CD4-positive, alpha-beta T cell treated with Interleukin-6 for 4 hours (primary cell): ENCODE results near the gene PIK3AP1.

Experiments
- DNase-seq: peaks from one replicate; pipeline ENCODE4 v3.0.0-alpha.2; 2020; ENCODE audit warnings: mixed read lengths

PIK3AP1 gene

GRCh38 chr10:96608262-96608661, 112.1 kb downstream of the PIK3AP1 start:
- DNase-seq = no peak

GRCh38 chr10:96606946-96607345, 113.4 kb downstream of the PIK3AP1 start:
- no peak for DNase-seq

- no peak for DNase-seq
Measured at GRCh38 chr10:96606216-96606615, 114.1 kb downstream of the PIK3AP1 start.

- DNase-seq = no peak
Measured at GRCh38 chr10:96600337-96600736, 120.0 kb downstream of the PIK3AP1 start.

GRCh38 chr10:96598846-96599245, 121.5 kb downstream of the PIK3AP1 start:
- no peak for DNase-seq

GRCh38 chr10:96596422-96597407, 123.6 kb downstream of the PIK3AP1 start:
- DNase-seq = no peak

GRCh38 chr10:96595741-96596140, 124.6 kb downstream of the PIK3AP1 start:
- DNase-seq = no peak

- no peak for DNase-seq
Measured at GRCh38 chr10:96591946-96592345, 128.4 kb downstream of the PIK3AP1 start.

- peak; percentile 21 for DNase-seq
Measured at GRCh38 chr10:96588616-96589419, 131.5 kb downstream of the PIK3AP1 start.

GRCh38 chr10:96588060-96588554, 132.2 kb downstream of the PIK3AP1 start:
- DNase-seq = no peak

GRCh38 chr10:96587264-96588059, 132.9 kb downstream of the PIK3AP1 start:
- peak; percentile 72 for DNase-seq

GRCh38 chr10:96586419-96587263, 133.7 kb downstream of the PIK3AP1 start, which contains the start of gene TM9SF3:
Gene TM9SF3 (minus strand): TSS chr10:96587012. CDS start chr10:96586835, 177 bp downstream.
- DNase-seq = peak; percentile 94

- DNase-seq = peak; percentile 22
Measured at GRCh38 chr10:96585736-96586418, 134.4 kb downstream of the PIK3AP1 start.

GRCh38 chr10:96584474-96584873, 135.8 kb downstream of the PIK3AP1 start:
- DNase-seq = no peak

- DNase-seq = no peak
Measured at GRCh38 chr10:96584035-96584434, 136.3 kb downstream of the PIK3AP1 start.

GRCh38 chr10:96579133-96579532, 141.2 kb downstream of the PIK3AP1 start:
- DNase-seq = no peak

- DNase-seq = no peak
Measured at GRCh38 chr10:96578633-96579032, 141.7 kb downstream of the PIK3AP1 start.

GRCh38 chr10:96578022-96578421, 142.3 kb downstream of the PIK3AP1 start:
- DNase-seq = no peak

- no peak for DNase-seq
Measured at GRCh38 chr10:96577069-96577468, 143.2 kb downstream of the PIK3AP1 start.

GRCh38 chr10:96576277-96576980, 143.9 kb downstream of the PIK3AP1 start:
- DNase-seq = no peak
